Astrocyte (in vitro differentiated cells and primary cell): Measurements from ENCODE around the gene LAMB1.

ENCODE experiments used
- EZH2 ChIP-seq: IDR thresholded peaks from 2 replicates; pipeline ENCODE4 v1.6.1; 2012; ENCODE audit warnings: mild to moderate bottlenecking, low read length, inconsistent platforms; ENCODE audit not compliant: insufficient read depth
- TF ChIP-seq, protein P1 (sequence below): IDR thresholded peaks from 2 replicates; pipeline ENCODE4 v1.5.1; 2011; ENCODE audit warnings: low read depth, mild to moderate bottlenecking, inconsistent platforms, low read length, moderate library complexity; ENCODE audit not compliant: insufficient read depth

DNA sequence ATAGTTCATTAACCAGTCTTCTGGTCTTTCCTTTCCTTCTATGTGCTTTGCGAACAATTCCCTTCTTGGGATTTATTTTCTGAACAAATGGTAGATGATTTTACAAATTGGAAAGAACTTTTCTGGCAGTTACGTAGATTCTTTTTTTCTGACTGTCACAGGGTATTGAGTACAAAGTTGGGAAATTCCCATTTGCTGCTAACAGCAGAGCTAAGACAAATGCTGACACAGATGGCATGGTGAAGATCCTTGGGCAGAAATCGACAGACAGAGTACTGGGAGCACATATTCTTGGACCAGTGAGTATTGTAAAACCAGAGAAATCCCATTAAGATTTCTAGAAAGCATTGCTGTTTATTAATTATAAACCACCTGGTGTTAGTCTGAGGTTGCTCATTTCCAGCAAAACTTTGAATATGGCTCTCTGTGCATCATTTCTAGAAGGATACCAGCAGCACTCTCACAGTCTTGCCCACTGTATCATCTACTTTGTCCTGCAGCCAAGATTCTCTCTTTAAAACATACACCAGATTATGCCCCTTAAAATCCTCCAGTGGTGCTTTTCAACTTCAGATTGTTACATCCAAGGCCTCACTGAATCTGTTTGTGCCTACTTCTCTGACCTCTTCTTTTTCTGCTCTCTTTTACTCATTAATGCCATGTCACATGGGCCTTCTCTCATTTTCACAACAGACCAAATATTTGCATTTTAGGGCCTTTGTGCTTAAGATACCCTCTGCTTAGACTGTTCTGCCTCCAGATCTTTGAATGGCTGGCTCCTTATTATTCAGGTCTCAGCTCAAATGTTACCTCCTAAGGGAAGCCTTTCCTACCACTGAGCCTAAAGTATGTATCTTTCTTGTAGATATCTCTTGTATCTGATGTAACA is 85.0 kb downstream of the LAMB1 start:
- TF ChIP-seq, protein P1, sequence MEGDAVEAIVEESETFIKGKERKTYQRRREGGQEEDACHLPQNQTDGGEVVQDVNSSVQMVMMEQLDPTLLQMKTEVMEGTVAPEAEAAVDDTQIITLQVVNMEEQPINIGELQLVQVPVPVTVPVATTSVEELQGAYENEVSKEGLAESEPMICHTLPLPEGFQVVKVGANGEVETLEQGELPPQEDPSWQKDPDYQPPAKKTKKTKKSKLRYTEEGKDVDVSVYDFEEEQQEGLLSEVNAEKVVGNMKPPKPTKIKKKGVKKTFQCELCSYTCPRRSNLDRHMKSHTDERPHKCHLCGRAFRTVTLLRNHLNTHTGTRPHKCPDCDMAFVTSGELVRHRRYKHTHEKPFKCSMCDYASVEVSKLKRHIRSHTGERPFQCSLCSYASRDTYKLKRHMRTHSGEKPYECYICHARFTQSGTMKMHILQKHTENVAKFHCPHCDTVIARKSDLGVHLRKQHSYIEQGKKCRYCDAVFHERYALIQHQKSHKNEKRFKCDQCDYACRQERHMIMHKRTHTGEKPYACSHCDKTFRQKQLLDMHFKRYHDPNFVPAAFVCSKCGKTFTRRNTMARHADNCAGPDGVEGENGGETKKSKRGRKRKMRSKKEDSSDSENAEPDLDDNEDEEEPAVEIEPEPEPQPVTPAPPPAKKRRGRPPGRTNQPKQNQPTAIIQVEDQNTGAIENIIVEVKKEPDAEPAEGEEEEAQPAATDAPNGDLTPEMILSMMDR = no peak
- TF ChIP-seq EZH2 = no peak
